Daoy (cell line): ENCODE results near the gene NEUROD2. TPM values are rescaled to one million over a fixed set of nuclear protein-coding genes. Genes with fewer than 3 reads are reported as not detected.

Source experiments
- DNase-seq: peaks from one replicate; pipeline ENCODE4 v3.0.0-alpha.2; 2015; ENCODE audit warnings: low read depth
- total RNA-seq: library from RNA; depleted of rRNA; stranded (reverse); fragments of >200 nt; shearing (Covaris generic); gene quantifications from 2 replicates; pipeline ENCODE4 v1.2.3, GENCODE V29; 2014; rRNA removed

NEUROD2 gene
- not detected in 2 replicates for total RNA-seq

DNA sequence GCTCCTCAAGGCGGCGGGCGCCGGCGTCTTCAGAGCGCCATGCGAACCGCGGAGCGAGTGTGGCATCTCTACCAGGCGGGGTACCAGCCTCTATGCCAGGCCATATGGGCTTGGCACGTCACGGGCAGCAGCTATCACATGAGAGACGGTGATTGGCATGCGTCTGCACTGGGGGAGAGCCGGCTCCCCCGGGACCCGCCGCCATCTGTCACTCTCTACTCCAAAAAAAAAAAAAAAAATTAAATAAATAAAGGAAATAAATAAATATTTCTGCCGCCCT is at the start of gene NEUROD2:
NEUROD2 (minus strand) TSS at position 70 of the 280 bp plus-strand sequence. CDS start 1,321 bp downstream, outside the sequence.
- DNase-seq: no peak

GRCh38 chr17:39655105-39655504 is 47.4 kb upstream of the NEUROD2 start:
- DNase-seq: no peak

DNA sequence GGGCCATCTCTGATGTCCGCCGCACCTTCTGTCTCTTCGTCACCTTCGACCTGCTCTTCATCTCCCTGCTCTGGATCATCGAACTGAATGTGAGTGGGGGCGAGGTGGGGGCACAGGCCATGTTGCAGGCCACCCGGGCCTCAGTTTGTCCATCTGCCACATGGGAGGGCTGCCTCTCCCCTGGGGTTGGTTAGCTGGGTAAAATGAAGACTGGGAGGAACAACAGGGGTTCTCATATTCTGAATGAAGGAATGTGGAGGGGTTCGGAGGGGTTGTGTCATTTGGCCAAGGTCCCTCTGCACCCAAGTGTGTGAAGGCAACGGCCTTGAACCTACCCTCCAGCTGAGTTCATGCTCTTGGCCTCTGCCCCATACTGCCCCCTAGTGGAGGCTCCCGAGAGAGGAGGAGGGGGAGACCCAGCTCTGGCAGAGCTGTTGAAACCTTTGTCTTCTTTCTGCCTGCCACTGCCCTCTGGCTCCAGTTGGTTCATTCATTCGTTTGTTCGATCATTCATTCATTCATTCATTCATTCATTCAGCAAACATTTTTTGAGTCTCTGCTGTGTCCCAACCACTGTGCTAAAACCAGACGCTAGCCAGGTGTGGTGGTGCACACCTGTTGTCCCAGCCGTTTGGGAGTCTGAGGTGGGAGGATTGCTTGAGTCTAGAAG is 46.1 kb upstream of the NEUROD2 start:
- peak; percentile 40 for DNase-seq

DNA sequence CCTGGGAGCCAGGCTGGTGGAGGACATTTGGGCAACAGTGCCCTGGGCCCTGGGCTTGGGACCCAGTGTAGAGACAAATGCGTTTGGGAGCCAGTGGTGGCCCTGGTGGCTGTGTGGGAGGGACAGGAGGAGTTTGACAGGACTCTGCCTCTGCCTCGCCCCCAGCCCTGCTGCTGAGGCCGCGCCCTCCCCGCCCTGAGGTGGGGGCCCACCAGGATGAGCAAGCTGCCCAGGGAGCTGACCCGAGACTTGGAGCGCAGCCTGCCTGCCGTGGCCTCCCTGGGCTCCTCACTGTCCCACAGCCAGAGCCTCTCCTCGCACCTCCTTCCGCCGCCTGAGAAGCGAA is 45.6 kb upstream of the NEUROD2 start:
- DNase-seq: no peak

- no peak for DNase-seq
Observed at GRCh38 chr17:39652587-39653315, 45.0 kb upstream of the NEUROD2 start.

- no peak for DNase-seq
Observed at GRCh38 chr17:39651923-39652586, 44.3 kb upstream of the NEUROD2 start.

DNA sequence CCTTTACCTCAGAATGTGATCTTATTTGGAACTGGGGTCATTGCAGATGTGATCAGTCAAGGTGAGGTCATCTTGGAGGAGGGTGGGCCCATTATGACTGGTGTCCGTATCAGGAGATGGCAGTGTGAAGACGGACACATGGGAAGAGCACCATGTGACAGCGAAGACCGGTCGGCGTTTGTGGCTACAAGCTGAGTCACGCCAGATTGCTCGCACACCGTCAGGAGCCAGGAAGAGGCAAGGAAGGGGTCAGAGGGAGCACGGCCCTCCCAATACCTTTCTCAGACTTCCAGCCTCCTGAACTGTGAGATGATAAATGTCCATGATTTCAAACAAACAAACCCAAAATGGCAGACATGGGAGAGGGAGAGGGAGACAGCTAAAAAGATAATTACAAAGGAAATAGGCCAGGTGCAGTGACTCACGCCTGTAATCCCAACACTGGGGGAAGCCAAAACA is 42.4 kb upstream of the NEUROD2 start:
- peak; percentile 70 for DNase-seq

GRCh38 chr17:39648616-39649366 is 41.1 kb upstream of the NEUROD2 start:
- no peak for DNase-seq

- no peak for DNase-seq
Observed at GRCh38 chr17:39647256-39647655, 39.5 kb upstream of the NEUROD2 start.

DNA sequence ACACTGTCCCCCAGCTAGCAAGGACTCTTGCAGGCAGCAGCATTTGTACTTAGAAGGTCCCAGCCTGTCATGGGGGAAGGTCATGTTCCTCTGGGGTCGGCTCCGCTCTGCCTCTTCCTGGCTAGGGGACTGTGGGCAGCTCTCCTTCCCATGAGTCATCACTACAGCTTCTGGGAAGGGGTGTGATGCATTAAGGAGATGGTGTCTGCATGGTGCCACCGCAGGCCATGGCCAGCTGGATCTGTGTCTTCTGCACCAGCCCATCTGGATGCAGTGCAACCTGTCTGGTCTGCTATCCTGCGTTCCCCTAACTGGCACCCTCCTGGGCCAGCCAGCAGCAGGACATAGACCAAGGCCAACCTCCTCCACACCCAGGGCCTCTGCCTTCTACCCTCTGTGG is 35.6 kb upstream of the NEUROD2 start:
- peak; percentile 42 for DNase-seq

- DNase-seq: no peak
Observed at GRCh38 chr17:39642291-39643074, 34.8 kb upstream of the NEUROD2 start.

GRCh38 chr17:39641883-39642282 is 34.2 kb upstream of the NEUROD2 start:
- no peak for DNase-seq

DNA sequence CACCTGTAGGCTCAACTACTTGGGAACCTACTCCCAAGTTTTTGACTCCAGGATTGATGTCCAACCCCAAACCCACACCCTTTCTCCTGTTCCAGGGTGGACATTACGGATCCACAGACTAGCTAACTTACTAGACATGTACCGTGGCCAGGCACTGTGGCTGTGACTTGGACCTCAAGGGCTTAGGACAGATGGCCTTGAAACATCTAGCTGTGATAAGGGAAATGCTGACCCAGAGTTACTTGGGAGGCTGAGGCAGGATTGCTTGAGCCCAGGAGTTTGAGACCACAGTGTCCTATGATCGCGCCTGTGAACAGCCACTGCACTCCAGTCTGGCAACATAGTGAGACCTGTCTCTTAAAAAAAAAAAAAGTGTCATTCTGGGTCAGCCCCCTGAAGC is 33.4 kb upstream of the NEUROD2 start:
- no peak for DNase-seq

- peak; percentile 23 for DNase-seq
Observed at GRCh38 chr17:39640591-39641031, 32.9 kb upstream of the NEUROD2 start.

DNA sequence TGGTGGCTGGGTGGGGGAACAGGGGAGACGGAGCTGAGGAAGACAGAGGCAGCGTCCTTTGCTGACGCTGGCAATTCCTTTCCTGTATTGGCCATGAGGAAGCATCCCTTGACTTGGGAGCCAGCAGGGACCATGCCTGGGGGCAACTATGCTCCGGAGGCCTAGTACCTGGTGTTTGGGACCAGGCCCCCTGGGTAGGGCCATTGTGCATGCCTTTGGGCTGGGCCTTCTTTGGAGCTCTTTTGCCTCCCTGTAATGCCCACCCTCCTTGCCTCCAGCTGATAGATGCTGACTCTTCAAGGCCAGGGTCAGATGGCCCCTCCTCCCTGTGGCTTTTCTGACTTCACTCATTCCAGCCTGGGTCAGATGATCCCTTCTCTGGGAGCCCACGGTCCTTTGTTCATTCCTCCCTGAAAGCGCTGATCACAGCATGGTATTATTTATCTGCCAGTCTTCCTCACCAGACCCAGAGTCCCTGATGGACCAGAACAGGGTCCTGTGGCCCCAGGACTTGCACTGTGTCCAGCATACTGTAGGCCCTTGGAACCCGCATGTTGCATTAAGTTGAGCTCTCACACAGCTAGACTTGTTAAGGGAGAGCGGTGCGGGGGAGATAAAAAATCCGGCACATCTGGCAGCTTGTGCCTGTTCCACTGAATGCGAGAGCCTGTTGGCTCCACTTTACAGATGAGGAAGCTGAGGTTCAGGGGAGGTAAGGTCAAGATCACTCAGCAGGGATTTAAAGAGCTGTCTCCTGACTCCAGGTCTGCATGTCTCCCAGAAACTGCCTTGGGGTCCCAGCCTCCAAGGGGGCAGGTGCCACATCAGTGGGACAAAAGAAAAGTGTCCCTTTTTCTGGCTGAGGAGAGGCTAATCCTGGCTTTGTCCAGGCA is 32.1 kb upstream of the NEUROD2 start:
- DNase-seq: no peak

DNA sequence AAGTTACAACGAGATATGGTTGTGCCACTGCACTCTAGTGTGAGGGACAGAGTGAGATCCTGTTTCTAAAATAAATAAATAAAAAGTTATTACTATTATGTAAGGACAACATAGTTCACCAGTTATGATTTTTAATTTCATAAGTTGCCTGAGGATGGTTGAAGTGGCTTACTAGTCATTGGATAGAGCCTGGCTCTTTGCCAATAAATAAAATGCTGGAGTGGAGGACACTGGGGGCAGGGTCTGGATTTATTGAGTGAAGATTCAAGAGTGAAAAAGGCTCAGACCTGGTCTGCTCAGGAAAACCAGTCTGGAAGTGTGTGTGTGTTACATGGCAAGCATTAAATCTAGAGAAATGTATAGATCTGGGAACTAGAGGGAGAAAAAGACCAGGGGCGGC is 31.3 kb upstream of the NEUROD2 start:
- no peak for DNase-seq

GRCh38 chr17:39638317-39638716 is 30.6 kb upstream of the NEUROD2 start:
- DNase-seq: no peak

DNA sequence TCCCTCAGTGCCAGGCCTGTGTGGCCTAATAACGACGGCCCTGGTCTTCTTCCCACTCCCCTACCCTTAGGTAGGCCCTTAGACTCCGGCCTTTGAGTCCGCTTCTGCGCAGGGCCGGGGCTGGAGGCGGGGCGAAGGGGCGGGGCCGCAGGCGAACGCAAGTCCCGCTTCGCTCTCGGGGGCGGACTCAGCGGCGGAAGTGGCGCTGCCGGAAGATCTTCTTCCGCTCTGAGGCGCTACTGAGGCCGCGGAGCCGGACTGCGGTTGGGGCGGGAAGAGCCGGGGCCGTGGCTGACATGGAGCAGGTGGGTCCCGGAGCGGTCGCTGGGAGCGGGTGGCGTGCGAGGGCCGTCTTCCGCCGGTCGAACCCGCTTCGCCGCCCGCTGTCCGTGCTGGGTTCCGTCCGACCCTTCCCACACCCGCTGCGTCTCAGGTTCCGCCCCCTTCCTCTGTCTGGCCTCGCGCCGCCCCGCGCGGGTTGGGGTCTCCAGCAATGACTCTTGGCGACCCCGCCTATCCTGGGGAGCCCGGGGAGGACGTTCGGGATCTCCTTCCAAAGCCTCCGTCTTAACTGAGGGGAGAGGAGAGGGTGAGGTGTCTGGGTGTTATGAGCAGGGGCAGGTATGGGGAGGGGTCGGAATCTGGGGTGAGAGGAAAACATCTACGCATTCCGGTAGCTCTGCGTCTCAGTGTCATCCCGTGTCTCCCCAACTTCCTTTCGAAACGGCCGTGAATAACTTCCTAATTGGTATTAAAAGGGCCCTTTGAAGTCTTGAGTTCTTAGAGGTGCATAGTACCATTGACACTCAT is 29.4 kb upstream of the NEUROD2 start, which contains the start of gene STARD3:
STARD3 (plus strand) TSS at position 218 of the 810 bp plus-strand sequence. CDS start 16,388 bp downstream, outside the sequence.
- peak; percentile 86 for DNase-seq

GRCh38 chr17:39636587-39636926 is 28.8 kb upstream of the NEUROD2 start:
- no peak for DNase-seq
